Spleen (tissue), 11 donors: ENCODE measurements around the gene NR2F1-AS1. TPM values are rescaled to one million over a fixed set of nuclear protein-coding genes. Genes with fewer than 3 reads are reported as not detected.

ENCODE experiments used
- DNase-seq: peaks from one replicate; pipeline ENCODE4 v3.0.0-alpha.2; 2020
- H3K27ac ChIP-seq, 8 donors: fragments of 200-600 bp; sonication (generic) in 7 of 8; 1 replicate in 4 of 8; 2 replicates in 4 of 8; pipeline versions ENCODE4 v1.5.0 to v1.8.0; 2016 to 2021; ENCODE audit warnings: inconsistent platforms in 4 of 8, mild to moderate bottlenecking in 4 of 8, moderate library complexity in 1 of 8
- H3K27me3 ChIP-seq, 7 donors: fragments of 200-600 bp; sonication (generic) in 6 of 7; replicated peaks in 1 of 7; 1 replicate in 4 of 7; 2 replicates in 3 of 7; pipeline versions ENCODE4 v1.5.0 to v1.8.0; 2016 to 2021; ENCODE audit warnings: inconsistent platforms in 3 of 7, mild to moderate bottlenecking in 1 of 7
- H3K36me3 ChIP-seq, 6 donors: fragments of 200-600 bp; sonication (generic) in 5 of 6; 1 replicate in 4 of 6; 2 replicates in 2 of 6; pipeline versions ENCODE4 v1.5.0 to v1.8.0; 2016 to 2021; ENCODE audit warnings: inconsistent platforms in 2 of 6
- H3K4me1 ChIP-seq, 6 donors: fragments of 200-600 bp; sonication (generic) in 5 of 6; 1 replicate in 3 of 6; 2 replicates in 3 of 6; pipeline versions ENCODE4 v1.5.0 to v1.8.0; 2016 to 2021; ENCODE audit warnings: inconsistent platforms in 3 of 6
- H3K4me3 ChIP-seq, 8 donors: fragments of 200-600 bp; sonication (generic) in 7 of 8; 1 replicate in 4 of 8; 2 replicates in 4 of 8; pipeline versions ENCODE4 v1.5.0 to v1.8.0; 2016 to 2021; ENCODE audit warnings: inconsistent platforms in 4 of 8, mild to moderate bottlenecking in 4 of 8, moderate library complexity in 2 of 8
- H3K9me3 ChIP-seq, 8 donors: fragments of 200-600 bp; sonication (generic) in 7 of 8; 1 replicate in 4 of 8; 2 replicates in 4 of 8; pipeline versions ENCODE4 v1.5.0 to v1.8.0; 2016 to 2021; ENCODE audit warnings: inconsistent platforms in 4 of 8
- POLR2A ChIP-seq, 3 donors: fragments of 450-650 bp; IDR thresholded peaks; one replicate each; pipeline ENCODE4 v1.5.1; 2017; ENCODE audit warnings: antibody characterized with exemption in 3 of 3, mild to moderate bottlenecking in 1 of 3
- POLR2AphosphoS5 ChIP-seq, 3 donors: sonication (generic); formaldehyde crosslinking; IDR thresholded peaks; one replicate each; pipeline ENCODE4 v1.5.1; 2017; ENCODE audit warnings: antibody characterized with exemption in 3 of 3
- WGBS, 5 donors: extraction: QIAGEN DNeasy Blood & Tissue Kit in 3 of 5; methylation state at CpG; one replicate each; pipeline versions ENCODE4 v1.1.5 to v1.1.7; 2013 to 2018; 5-methylcytosine and 5-hydroxymethylcytosine counted together
- intact Hi-C: fragments of 100-400 bp; cut with DNase I; formaldehyde crosslinking; loops from one replicate; pipeline ENCODE4 v1.15.0; 2023; ENCODE audit warnings: low total_unique reads
- polyA plus RNA-seq, 3 donors: library from polyadenylated mRNA; stranded (reverse); fragments of 200-250 nt; gene quantifications; one replicate each; pipeline ENCODE4 v1.2.1, GENCODE V29; 2013
- total RNA-seq, 7 donors: library from RNA; depleted of rRNA in 3 of 7; stranded (reverse); fragments of >200 nt in 3 of 7; fragmentation: NEBNext Ultra II Directional in 4 of 7; extraction: Animal tissue kit (Norgen Biotek cat#: 25700) in 4 of 7; gene quantifications; one replicate each; pipeline versions ENCODE4 v1.1.0 to v1.2.1, GENCODE V29; 2016 to 2021
- TF ChIP-seq, protein P1 (sequence below), 11 experiments: fragments of 200-600 bp in 7 of 11; fragments of 450-650 bp in 4 of 11; sonication (generic) in 4 of 11; IDR thresholded peaks in 8 of 11; conservative IDR thresholded peaks in 3 of 11; 1 replicate in 7 of 11; 2 replicates in 4 of 11; pipeline versions ENCODE4 v1.4.0 to v1.8.0; 2016 to 2021; ENCODE audit warnings: antibody characterized with exemption in 11 of 11, inconsistent platforms in 4 of 11, mild to moderate bottlenecking in 1 of 11
- donor health status: healthy with polysubstance abuse.
- donor health status: DM: no; HTN: no; CAD: no; lungs with moderate emphysema.
- donor health status: DM: no; HTN: no; CAD: no.
- donor health status: Bipolar disorder and iron deficiency.
- donor health status: healthy.
- donor health status: DM: no; HTN: no; CAD: no.
- donor health status: DM: yes; HTN: yes; CAD: no.

Gene NR2F1-AS1
- total and polyA plus RNA-seq, 10 donors: 5.9 to 21.6 (median 8.5) TPM

DNA sequence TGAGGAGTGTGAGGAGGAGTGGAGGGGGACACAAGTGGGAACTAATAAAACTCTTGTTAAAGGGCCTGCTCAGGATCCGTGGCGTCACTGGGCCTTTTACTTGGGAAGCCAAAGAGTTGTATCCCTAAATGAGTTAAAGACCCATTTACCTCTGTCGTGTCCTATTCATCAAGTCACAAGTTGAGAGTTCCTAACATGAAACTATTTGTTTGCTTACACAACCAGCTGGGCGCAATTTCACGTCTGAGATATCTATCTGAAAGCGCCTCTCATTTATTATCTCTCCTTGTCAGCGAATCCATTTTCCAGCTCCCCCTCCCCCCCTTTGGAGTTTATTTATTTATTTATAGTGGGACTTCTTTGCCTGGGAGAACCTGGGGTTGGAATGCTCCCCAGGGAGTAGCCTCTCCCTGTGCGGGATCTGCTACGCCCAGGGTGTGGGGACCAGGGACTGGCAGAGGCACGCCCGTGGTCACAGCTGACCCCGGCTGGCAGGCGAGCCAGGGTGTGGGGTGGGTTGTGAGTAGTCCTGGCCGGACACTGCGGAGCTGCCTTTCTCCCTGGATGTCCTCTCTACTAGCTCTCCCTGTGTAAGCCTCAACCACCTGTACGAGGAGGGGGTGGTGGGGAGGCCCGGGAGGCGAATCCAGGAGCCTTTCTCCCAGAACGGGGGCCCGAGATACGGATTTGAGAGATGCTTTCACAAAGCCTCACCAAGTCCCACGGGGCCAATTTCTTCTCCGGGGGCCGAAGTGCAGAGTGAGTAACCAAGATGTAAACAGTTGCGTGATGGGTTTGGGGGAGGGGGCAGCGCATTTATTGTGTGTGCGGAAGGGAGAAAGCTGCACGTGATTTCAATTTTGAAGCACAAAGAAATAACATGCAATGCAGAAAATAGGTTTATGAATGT, 17.3 kb upstream of the NR2F1-AS1 start:
- no peak for DNase-seq
- intact Hi-C loops: no loop called here
- Histone ChIP-seq H3K4me3 (no peak overlapping the region), H3K36me3 (peaks cover 0 to 17% (median 0%) of the 10 kb centered on the region in 6 donors), H3K4me1 (peaks cover 0 to 43% (median 9%) of the 10 kb centered on the region in 6 donors), H3K27ac (no peak overlapping the region), H3K27me3 (peaks cover 23 to 100% (median 95%) of the 10 kb centered on the region in 7 donors), H3K9me3 (peaks cover 0 to 20% (median 0%) of the 10 kb centered on the region in 8 donors)
- TF ChIP-seq, protein P1, sequence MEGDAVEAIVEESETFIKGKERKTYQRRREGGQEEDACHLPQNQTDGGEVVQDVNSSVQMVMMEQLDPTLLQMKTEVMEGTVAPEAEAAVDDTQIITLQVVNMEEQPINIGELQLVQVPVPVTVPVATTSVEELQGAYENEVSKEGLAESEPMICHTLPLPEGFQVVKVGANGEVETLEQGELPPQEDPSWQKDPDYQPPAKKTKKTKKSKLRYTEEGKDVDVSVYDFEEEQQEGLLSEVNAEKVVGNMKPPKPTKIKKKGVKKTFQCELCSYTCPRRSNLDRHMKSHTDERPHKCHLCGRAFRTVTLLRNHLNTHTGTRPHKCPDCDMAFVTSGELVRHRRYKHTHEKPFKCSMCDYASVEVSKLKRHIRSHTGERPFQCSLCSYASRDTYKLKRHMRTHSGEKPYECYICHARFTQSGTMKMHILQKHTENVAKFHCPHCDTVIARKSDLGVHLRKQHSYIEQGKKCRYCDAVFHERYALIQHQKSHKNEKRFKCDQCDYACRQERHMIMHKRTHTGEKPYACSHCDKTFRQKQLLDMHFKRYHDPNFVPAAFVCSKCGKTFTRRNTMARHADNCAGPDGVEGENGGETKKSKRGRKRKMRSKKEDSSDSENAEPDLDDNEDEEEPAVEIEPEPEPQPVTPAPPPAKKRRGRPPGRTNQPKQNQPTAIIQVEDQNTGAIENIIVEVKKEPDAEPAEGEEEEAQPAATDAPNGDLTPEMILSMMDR (IDR thresholded peaks at IDR 0.05 in 8 of 11, conservative IDR thresholded peaks at IDR 0.05 in 3 of 11): no peak
- TF ChIP-seq POLR2A (IDR thresholded peaks at IDR 0.05) (no peak), POLR2AphosphoS5 (IDR thresholded peaks at IDR 0.05) (no peak)
- 26 to 36% (median 30%) methylated on average over 27 to 28 of the region's 28 CpGs for WGBS, 5 donors

DNA sequence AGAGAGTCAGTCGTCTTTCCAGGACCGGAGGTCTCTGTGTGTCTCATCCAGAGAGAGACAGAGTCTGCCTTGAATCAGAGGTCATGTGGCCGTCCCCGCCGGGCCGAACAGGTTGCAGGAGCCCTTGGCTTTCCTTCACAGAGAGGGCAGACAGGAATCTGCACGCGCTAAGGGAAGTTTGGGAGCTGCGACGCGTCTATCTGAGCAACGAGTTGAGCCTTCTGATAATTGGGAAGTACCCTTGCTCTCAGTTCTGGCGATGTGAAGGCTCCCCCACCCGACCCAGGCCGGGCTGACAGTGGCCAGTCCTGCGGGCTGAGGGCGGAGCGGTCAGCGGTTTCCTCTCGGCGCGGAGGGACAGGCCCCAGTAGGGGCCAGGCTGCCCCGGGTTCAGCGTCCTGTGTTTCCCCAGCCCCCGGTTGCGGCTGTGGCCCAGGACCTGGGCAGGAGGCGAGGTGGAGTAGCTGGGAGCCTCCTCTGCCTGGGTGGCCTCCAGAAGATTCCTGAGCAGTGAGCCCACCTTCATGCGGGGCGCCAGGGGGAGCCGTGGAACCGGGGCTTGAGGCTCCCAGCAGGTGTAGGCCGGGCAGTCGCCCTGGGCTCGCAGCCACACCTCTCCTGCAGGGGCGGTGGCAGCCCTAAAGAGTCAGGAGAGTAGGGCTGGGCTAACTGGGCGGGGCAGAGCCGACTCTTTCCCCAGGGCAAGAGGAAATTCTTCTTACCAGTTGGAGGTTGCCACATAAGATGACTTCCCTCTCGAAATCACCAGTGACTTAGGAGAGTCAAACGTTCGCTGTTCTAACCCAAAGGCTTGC, 15.9 kb upstream of the NR2F1-AS1 start:
- H3K4me3 ChIP-seq: peak overlapping the region in 1 of 8 donors; percentile 29
- TF ChIP-seq POLR2A (IDR thresholded peaks at IDR 0.05) (no peak), POLR2AphosphoS5 (IDR thresholded peaks at IDR 0.05) (no peak)
- TF ChIP-seq, protein P1 (IDR thresholded peaks at IDR 0.05 in 8 of 11, conservative IDR thresholded peaks at IDR 0.05 in 3 of 11): no peak
- H3K36me3 ChIP-seq: peaks cover 0 to 20% (median 0%) of the 10 kb centered on the region in 6 donors
- H3K4me1 ChIP-seq: peaks cover 0 to 40% (median 9%) of the 10 kb centered on the region in 6 donors
- H3K27ac ChIP-seq: no peak overlapping the region
- H3K27me3 ChIP-seq: peaks cover 23 to 100% (median 82%) of the 10 kb centered on the region in 7 donors
- intact Hi-C loops: no loop called here
- H3K9me3 ChIP-seq: peaks cover 0 to 14% (median 0%) of the 10 kb centered on the region in 8 donors
- DNase-seq: peak; percentile 74
- WGBS, 5 donors: 14 to 23% (median 16%) methylated on average over 20 to 40 of the region's 40 CpGs

DNA sequence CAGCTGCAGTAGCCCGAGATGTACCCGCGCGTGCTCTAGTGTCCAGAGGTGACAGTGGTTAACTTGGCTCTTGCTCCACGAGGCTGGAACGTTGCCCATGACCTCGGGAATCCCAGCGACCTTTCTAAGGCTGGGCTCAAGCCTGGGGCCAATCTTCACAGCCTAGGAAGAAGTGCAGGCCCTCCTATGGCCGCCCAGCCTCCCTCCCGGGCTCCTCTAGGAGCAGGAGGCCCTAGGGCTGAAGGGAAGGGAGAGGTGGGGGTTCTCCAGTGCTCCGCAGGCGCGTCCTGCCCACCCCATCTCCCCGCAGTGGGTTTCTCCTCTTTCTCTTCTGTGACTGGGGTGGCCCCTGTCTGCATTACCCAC, 15.3 kb upstream of the NR2F1-AS1 start:
- WGBS, 5 donors: 18 to 36% (median 22%) methylated on average over 7 to 14 of the region's 14 CpGs
- peaks cover 23 to 100% (median 77%) of the 10 kb centered on the region in 7 donors for H3K27me3 ChIP-seq
- no peak overlapping the region for H3K4me3 ChIP-seq

More for the DNA sequence above, 15.3 kb upstream of the NR2F1-AS1 start:
- TF ChIP-seq POLR2AphosphoS5 (IDR thresholded peaks at IDR 0.05): no peak
- no peak for TF ChIP-seq POLR2A (IDR thresholded peaks at IDR 0.05)
- TF ChIP-seq, protein P1 (IDR thresholded peaks at IDR 0.05 in 8 of 11, conservative IDR thresholded peaks at IDR 0.05 in 3 of 11): no peak
- no peak for DNase-seq
- H3K9me3 ChIP-seq: peaks cover 0 to 14% (median 0%) of the 10 kb centered on the region in 8 donors
- H3K36me3 ChIP-seq: peaks cover 0 to 20% (median 0%) of the 10 kb centered on the region in 6 donors
- H3K27ac ChIP-seq: no peak overlapping the region
- H3K4me1 ChIP-seq: peaks cover 0 to 38% (median 9%) of the 10 kb centered on the region in 6 donors
- intact Hi-C loops: no loop called here
